ENCODE results near the gene FOXO3. TPM values are rescaled to one million over a fixed set of nuclear protein-coding genes. Genes with fewer than 3 reads are reported as not detected.

Gene FOXO3
- total RNA-seq, result 70.9 and 75.0 TPM in 2 replicates

DNA sequence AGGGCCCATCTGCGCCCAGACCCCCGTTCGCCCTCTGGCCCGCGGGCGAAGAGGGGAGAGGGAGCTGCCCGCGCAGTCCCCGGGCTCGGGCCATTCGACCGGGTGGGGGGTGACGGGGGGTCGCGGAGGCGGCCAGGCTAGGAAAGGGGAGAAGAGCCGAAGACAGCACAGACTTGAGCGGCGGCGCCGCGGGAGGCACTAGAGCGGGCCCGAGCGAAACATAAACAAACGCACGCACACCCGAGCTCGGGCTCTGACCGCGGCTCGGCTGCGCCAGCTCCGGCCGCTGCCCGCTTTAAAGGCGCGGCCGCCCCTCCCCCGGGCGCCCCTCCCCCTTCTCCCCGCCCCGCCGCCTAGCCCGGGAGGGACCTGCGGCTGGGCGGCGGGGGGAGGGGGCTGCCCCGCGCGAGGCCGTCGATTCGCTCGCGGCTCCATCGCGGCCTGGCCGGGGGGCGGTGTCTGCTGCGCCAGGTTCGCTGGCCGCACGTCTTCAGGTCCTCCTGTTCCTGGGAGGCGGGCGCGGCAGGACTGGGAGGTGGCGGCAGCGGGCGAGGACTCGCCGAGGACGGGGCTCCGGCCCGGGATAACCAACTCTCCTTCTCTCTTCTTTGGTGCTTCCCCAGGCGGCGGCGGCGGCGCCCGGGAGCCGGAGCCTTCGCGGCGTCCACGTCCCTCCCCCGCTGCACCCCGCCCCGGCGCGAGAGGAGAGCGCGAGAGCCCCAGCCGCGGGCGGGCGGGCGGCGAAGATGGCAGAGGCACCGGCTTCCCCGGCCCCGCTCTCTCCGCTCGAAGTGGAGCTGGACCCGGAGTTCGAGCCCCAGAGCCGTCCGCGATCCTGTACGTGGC is at the start of gene FOXO3:
TSS of gene FOXO3 (plus strand) at position 455 of the 846 bp plus-strand sequence. CDS start at position 747, 292 bp downstream.

